T-helper 9 cell (primary cell): ENCODE data around the gene CMC4.

Experiments
- DNase-seq: peaks from one replicate; pipeline ENCODE4 v3.0.0-alpha.2; 2020
- total RNA-seq, 2 donors: gene quantifications; one replicate each; lab custom pipeline; 2026; lab: John Stamatoyannopoulos, UW

Gene CMC4
- total RNA-seq = 0 reads per million in 2 donors

- peak; percentile 68 for DNase-seq
Measured at GRCh38 chrX:155070975-155071693, at the start of gene CMC4, which contains the start of the genes BRCC3 and MTCP1. Gene CMC4, minus strand, starts transcription at chrX:155071136. Its CDS starts 7,113 bp downstream, at chrX:155064023. Gene BRCC3, plus strand, starts transcription at chrX:155071508. Its CDS starts 20 bp downstream, at chrX:155071528. Gene MTCP1, minus strand, starts transcription at chrX:155071136. Its CDS starts 5,126 bp downstream, at chrX:155066010.

- no peak for DNase-seq
Measured at GRCh38 chrX:155115174-155115819, 44.4 kb upstream of the CMC4 start.

- no peak for DNase-seq
Measured at GRCh38 chrX:155113097-155113496, 42.2 kb upstream of the CMC4 start.

GRCh38 chrX:155112171-155112570 lies 41.2 kb upstream of the CMC4 start:
- no peak for DNase-seq

- DNase-seq = no peak
Measured at GRCh38 chrX:155108427-155108826, 37.5 kb upstream of the CMC4 start.

GRCh38 chrX:155105919-155106318 lies 35.0 kb upstream of the CMC4 start:
- DNase-seq = no peak

- no peak for DNase-seq
Measured at GRCh38 chrX:155094468-155095061, 23.6 kb upstream of the CMC4 start.

- no peak for DNase-seq
Measured at GRCh38 chrX:155086961-155087735, 16.2 kb upstream of the CMC4 start.

GRCh38 chrX:155086202-155086840 lies 15.4 kb upstream of the CMC4 start:
- DNase-seq = peak; percentile 29

- no peak for DNase-seq
Measured at GRCh38 chrX:155071694-155072280, 851 bp upstream of the CMC4 start.

GRCh38 chrX:155070663-155070974 lies 317 bp downstream of the CMC4 start:
- no peak for DNase-seq

GRCh38 chrX:155070038-155070437 lies 898 bp downstream of the CMC4 start:
- no peak for DNase-seq

GRCh38 chrX:155069414-155069813 lies 1.5 kb downstream of the CMC4 start:
- DNase-seq = no peak

- no peak for DNase-seq
Measured at GRCh38 chrX:155068165-155068564, 2.8 kb downstream of the CMC4 start.

GRCh38 chrX:155065035-155065734 lies 5.8 kb downstream of the CMC4 start:
- no peak for DNase-seq

- DNase-seq = no peak
Measured at GRCh38 chrX:155061760-155062159, 9.2 kb downstream of the CMC4 start.

GRCh38 chrX:155056877-155057792 lies 13.8 kb downstream of the CMC4 start:
- DNase-seq = peak; percentile 33

- no peak for DNase-seq
Measured at GRCh38 chrX:155056471-155056870, 14.5 kb downstream of the CMC4 start.

- no peak for DNase-seq
Measured at GRCh38 chrX:155055494-155055893, 15.4 kb downstream of the CMC4 start.

GRCh38 chrX:155054255-155054654 lies 16.7 kb downstream of the CMC4 start:
- DNase-seq = no peak
